Pericardium fibroblast (primary cell): ENCODE results near the gene MAMLD1. TPM values are rescaled to one million over a fixed set of nuclear protein-coding genes. Genes with fewer than 3 reads are reported as not detected.

Source experiments
- total RNA-seq: library from RNA; depleted of rRNA; stranded (reverse); fragments of >200 nt; gene quantifications from 2 replicates; pipeline ENCODE4 v1.2.3, GENCODE V29; 2015

MAMLD1 gene, protein sequence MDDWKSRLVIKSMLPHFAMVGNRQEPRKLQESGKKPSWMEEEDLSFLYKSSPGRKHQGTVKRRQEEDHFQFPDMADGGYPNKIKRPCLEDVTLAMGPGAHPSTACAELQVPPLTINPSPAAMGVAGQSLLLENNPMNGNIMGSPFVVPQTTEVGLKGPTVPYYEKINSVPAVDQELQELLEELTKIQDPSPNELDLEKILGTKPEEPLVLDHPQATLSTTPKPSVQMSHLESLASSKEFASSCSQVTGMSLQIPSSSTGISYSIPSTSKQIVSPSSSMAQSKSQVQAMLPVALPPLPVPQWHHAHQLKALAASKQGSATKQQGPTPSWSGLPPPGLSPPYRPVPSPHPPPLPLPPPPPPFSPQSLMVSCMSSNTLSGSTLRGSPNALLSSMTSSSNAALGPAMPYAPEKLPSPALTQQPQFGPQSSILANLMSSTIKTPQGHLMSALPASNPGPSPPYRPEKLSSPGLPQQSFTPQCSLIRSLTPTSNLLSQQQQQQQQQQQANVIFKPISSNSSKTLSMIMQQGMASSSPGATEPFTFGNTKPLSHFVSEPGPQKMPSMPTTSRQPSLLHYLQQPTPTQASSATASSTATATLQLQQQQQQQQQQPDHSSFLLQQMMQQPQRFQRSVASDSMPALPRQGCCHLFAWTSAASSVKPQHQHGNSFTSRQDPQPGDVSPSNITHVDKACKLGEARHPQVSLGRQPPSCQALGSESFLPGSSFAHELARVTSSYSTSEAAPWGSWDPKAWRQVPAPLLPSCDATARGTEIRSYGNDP
- 3.7 and 9.0 TPM in 2 replicates for total RNA-seq

GRCh38 chrX:150362599-150363481, at the start of gene MAMLD1:
MAMLD1 (plus strand) TSS chrX:150363317; CDS start chrX:150445517, 82,200 bp downstream.

Other genes starting within 250 kb of the MAMLD1 start
- gene MTM1, start 205.3 kb downstream of the MAMLD1 start, total RNA-seq: 4.2 and 9.0 TPM in 2 replicates